ENCODE data around the gene UQCC3.

DNA sequence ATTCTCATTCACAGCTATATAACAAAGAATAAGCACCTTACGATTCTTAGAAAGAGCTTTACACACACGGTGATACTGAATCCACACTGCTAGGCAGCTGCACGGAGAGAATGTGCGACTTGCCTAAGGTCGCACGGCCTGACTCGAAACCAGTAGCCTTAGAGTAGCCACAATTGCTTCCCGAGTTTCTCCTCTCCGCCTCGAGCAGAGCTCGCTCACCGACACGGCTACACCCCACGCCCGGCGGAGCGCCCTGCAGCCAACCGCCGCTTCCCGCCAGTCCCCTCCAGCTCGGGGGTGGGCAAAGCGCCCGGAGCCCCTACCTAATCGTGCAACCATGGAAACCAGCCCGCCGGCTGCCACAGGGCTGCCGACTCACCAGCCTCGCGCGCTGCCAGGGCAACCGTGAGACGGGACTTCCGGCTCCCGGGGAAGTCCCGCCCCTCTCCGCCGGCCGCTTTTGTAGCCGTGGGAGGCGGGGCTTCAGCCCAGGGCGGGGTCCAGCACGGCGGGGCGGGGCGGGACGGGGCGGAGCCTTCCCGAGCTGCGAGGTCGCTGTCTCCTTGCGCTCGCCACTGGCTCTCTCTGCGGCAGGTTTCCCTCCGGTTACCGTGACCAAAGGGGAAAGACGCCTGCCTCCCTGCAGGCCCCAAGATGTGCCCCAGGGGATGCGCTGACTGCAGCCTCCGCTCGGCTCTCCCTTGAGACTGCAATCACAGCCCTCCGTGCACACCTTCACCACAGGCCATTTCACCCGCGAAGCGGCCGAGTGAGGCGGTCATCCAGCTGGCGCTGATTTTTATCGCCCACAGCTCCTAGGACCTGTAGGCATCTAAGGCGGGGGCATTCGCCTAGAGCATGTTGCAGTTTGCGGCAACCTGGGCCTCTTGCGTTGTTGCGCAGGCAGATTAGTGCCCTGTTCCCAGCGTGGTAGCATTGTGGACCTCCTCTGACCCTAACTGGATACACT is 34.7 kb downstream of the UQCC3 start:
- no peak for TF ChIP-seq CTCF (IDR thresholded peaks at IDR 0.05)
- TF ChIP-seq POLR2A (IDR thresholded peaks at IDR 0.05): no peak
